ENCODE data around the gene ACTL9. TPM values are rescaled to one million over a fixed set of nuclear protein-coding genes. Genes with fewer than 3 reads are reported as not detected.

The ACTL9 gene
- total RNA-seq, 4 donors from 2014 or later, result not detected

DNA sequence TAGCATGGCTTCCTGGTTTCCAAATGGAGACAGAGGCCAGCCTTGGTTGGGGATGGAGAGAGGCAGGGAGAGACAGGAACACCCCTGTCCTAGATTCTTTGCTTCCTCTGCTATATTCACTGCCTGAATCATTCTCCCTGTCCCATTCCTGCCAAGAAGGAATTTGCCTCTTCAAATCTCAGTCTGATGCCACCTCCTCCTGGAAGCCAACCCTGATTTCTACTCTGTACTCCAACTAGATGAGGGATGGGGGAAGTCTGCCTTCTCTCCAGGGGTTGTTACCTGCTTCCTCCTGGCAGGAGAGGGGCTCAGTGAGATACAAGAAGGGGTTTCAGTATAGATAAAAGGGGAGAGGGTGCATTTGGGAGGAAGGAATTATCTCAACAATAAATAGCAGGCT is 1.3 kb upstream of the ACTL9 start:
- TF ChIP-seq, protein P1, sequence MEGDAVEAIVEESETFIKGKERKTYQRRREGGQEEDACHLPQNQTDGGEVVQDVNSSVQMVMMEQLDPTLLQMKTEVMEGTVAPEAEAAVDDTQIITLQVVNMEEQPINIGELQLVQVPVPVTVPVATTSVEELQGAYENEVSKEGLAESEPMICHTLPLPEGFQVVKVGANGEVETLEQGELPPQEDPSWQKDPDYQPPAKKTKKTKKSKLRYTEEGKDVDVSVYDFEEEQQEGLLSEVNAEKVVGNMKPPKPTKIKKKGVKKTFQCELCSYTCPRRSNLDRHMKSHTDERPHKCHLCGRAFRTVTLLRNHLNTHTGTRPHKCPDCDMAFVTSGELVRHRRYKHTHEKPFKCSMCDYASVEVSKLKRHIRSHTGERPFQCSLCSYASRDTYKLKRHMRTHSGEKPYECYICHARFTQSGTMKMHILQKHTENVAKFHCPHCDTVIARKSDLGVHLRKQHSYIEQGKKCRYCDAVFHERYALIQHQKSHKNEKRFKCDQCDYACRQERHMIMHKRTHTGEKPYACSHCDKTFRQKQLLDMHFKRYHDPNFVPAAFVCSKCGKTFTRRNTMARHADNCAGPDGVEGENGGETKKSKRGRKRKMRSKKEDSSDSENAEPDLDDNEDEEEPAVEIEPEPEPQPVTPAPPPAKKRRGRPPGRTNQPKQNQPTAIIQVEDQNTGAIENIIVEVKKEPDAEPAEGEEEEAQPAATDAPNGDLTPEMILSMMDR (IDR thresholded peaks at IDR 0.05), result no peak
- Histone ChIP-seq H3K27ac (no peak overlapping the region), H3K9me3 (no peaks in the 10 kb centered on the region), H3K27me3 (no peaks in the 10 kb centered on the region), H3K36me3 (no peaks in the 10 kb centered on the region), H3K4me1 (no peaks in the 10 kb centered on the region), H3K4me3 (no peak overlapping the region)
- no peak for DNase-seq

DNA sequence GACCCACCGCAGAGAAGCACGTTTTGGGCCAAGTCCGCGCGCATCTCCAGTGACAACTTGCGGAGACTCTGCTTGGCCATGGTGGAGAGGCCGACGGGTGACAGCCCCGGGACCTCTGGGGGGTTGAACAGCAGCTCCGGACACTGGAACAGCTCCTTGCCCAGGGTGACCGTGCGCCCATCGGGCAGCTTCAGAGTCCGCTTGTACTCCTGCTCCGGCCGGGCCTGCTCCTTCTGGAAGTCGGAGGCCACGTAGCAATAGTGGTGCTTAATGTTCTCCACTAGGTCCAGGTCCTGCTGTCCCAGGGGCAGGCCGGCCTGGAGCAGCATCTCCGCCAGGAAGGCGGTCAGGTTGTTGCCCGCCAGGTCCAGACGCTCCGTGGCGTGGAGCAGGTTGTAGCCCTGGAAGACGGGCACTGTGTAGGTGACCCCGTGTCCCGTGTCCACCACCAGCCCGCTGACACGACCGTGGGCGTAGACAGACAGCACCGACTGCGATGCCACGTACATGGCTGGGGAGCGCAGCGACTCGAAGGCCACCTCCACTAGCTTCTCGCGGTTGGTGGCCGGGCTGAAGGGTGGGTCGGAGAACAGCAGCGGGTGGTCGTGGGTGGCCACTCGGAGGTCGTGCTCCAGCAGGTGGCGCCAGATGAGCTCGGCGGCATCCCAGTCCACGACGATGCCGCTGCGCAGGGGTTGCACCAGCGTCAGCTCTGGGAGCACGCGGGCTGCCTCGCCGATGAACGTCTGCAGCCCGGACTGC is 743 bp downstream of the ACTL9 start:
- H3K27me3 ChIP-seq, result no peaks in the 10 kb centered on the region
- no peak overlapping the region for H3K4me3 ChIP-seq
- H3K36me3 ChIP-seq, result no peaks in the 10 kb centered on the region
- TF ChIP-seq, protein P1 (IDR thresholded peaks at IDR 0.05), result no peak
- TF ChIP-seq POLR2A (IDR thresholded peaks at IDR 0.05), result no peak
- no peaks in the 10 kb centered on the region for H3K9me3 ChIP-seq
- DNase-seq, result no peak
- no peaks in the 10 kb centered on the region for H3K4me1 ChIP-seq
- no peak overlapping the region for H3K27ac ChIP-seq

DNA sequence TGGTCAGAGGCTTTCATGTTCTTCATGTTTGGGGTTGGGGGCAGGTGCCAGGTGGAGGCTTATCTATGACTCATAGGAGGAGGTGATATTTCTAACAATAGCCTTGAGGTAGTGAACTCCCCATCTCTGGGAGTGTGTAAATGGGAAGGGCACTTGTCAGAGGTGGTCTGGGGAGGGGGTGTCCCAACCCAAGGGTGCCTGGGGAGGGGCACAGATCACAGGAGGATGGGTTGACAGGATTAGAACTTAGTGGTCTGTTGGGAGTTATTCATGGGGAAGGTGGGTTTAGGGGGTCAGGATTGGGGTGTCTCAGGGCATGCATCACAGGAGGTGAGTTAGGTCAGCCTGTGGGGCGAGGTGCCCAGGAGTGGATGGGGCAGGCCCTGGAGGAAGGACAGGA is 1.6 kb downstream of the ACTL9 start:
- no peak overlapping the region for H3K4me3 ChIP-seq
- no peak for DNase-seq
- no peaks in the 10 kb centered on the region for H3K4me1 ChIP-seq
- no peaks in the 10 kb centered on the region for H3K27me3 ChIP-seq
- H3K27ac ChIP-seq, result no peak overlapping the region
- H3K36me3 ChIP-seq, result no peaks in the 10 kb centered on the region
- H3K9me3 ChIP-seq, result no peaks in the 10 kb centered on the region
- TF ChIP-seq, protein P1 (IDR thresholded peaks at IDR 0.05), result no peak
- TF ChIP-seq POLR2A (IDR thresholded peaks at IDR 0.05), result no peak

DNA sequence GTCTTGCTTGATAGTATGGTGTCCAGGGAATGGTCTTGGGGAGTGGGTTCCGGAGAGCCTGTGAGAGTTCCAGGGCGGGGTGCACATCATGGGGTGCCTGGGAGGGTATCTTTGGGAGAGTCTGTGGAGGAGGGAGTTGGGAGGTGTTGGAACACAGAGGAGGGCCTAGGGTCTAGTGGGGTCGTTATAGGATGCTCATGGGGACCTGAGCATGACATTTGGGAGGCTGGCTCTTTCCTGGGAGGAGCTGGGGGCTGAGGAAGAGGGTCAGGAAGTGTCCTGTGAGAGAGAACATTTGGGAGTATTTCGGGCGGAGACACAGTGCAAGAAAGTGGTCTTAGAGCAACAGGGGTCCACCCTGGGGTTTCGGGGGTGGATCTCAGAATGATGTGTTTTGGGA is 2.7 kb downstream of the ACTL9 start:
- Histone ChIP-seq H3K4me3 (no peak overlapping the region), H3K27ac (no peak overlapping the region), H3K9me3 (no peaks in the 10 kb centered on the region), H3K36me3 (no peaks in the 10 kb centered on the region), H3K4me1 (no peaks in the 10 kb centered on the region), H3K27me3 (no peaks in the 10 kb centered on the region)
- no peak for DNase-seq
- TF ChIP-seq, protein P1 (IDR thresholded peaks at IDR 0.05), result no peak
- no peak for TF ChIP-seq POLR2A (IDR thresholded peaks at IDR 0.05)

DNA sequence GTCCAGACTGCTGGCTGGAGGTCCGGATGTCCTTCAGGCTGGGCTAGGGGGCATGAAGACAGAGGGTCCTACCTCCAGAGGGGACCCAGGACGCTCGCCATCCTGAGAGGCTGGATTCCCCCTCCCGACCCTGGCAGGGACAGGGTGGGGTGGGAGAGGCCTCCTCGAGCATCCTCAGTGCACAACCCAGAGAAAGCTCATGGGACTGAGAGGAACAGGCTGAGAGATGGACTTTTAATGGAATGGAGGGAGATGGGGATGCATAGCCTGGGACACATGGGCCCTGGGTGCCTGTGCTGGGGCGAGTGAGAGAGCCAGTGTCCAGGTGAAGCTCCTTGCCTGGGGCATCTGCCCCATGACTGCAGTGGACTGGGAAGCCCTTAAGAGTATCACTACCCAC is 3.1 kb downstream of the ACTL9 start:
- no peaks in the 10 kb centered on the region for H3K36me3 ChIP-seq
- H3K9me3 ChIP-seq, result no peaks in the 10 kb centered on the region
- no peaks in the 10 kb centered on the region for H3K4me1 ChIP-seq
- no peak overlapping the region for H3K4me3 ChIP-seq
- no peak overlapping the region for H3K27ac ChIP-seq
- no peak for TF ChIP-seq POLR2A (IDR thresholded peaks at IDR 0.05)
- TF ChIP-seq, protein P1 (IDR thresholded peaks at IDR 0.05), result no peak
- DNase-seq, result no peak
- H3K27me3 ChIP-seq, result no peaks in the 10 kb centered on the region
